SK-N-MC (cell line): ENCODE results near the gene GPC6.

ENCODE experiments used
- EZH2 ChIP-seq: fragments of 200-600 bp; sonication (generic); IDR thresholded peaks from one replicate; pipeline ENCODE4 v1.6.1; 2017; ENCODE audit warnings: antibody characterized with exemption
- POLR2AphosphoS5 ChIP-seq: IDR thresholded peaks from 2 replicates; pipeline ENCODE4 v1.6.1; 2012; ENCODE audit warnings: mild to moderate bottlenecking, low read depth, low read length, borderline replicate concordance

GRCh38 chr13:93746589-93746988 lies 520.0 kb downstream of the GPC6 start:
- TF ChIP-seq EZH2 (no peak), POLR2AphosphoS5 (no peak)
